ENCODE results near the gene FYN. TPM values are rescaled to one million over a fixed set of nuclear protein-coding genes. Genes with fewer than 3 reads are reported as not detected.

Gene FYN
- total RNA-seq, 1 experiment from 2014 or later: 37.8 TPM

DNA sequence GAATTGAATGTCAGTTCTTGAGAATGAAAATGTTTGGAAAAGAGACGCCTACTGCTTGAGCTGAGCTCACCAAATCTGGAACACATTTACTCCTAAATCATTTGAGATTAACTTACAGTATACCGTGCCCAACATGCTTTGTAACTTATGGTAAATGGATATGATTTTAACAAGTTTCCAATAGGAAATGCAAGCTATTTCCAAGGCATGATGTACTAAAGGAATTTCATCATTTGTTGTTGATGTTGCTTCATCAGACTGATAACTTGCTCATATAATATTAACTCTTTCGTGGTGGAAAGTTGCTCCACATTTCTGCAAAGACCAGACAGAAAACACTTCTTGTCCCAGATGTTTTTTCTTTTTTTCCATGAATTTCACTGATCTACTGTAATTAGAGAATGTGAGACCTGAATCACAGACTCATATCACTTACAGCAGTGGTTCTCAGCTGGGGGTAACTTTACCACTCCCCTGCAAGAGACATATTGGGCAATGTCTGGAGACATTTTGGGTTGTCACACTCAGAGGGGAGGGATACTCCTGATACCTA is 151.0 kb downstream of the FYN start:
- Mint-ChIP-seq H3K36me3 (ENCODE audit: insufficient read depth, unreplicated experiment) (no peaks in the 10 kb centered on the region), H3K9me3 (ENCODE audit: unreplicated experiment) (no peaks in the 10 kb centered on the region), H3K27ac (ENCODE audit: low read depth, unreplicated experiment) (no peak overlapping the region), H3K4me3 (ENCODE audit: unreplicated experiment) (no peak overlapping the region), H3K27me3 (ENCODE audit: insufficient read depth, unreplicated experiment) (no peaks in the 10 kb centered on the region), H3K4me1 (ENCODE audit: insufficient read depth, unreplicated experiment) (peaks cover 19% of the 10 kb centered on the region)
- DNase-seq (ENCODE audit: unreplicated experiment): peak; percentile 55
- no TSS peak for BruUV-seq (replicated peaks)
- intact Hi-C loops (cut with micrococcal nuclease): no loop called here
- TF ChIP-seq, protein P1, sequence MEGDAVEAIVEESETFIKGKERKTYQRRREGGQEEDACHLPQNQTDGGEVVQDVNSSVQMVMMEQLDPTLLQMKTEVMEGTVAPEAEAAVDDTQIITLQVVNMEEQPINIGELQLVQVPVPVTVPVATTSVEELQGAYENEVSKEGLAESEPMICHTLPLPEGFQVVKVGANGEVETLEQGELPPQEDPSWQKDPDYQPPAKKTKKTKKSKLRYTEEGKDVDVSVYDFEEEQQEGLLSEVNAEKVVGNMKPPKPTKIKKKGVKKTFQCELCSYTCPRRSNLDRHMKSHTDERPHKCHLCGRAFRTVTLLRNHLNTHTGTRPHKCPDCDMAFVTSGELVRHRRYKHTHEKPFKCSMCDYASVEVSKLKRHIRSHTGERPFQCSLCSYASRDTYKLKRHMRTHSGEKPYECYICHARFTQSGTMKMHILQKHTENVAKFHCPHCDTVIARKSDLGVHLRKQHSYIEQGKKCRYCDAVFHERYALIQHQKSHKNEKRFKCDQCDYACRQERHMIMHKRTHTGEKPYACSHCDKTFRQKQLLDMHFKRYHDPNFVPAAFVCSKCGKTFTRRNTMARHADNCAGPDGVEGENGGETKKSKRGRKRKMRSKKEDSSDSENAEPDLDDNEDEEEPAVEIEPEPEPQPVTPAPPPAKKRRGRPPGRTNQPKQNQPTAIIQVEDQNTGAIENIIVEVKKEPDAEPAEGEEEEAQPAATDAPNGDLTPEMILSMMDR (IDR thresholded peaks at IDR 0.05; ENCODE audit: unreplicated experiment): no peak
- ChIA-PET POLR2A (interaction anchor here (1.0 kb wide), 1 partner anchor 152 kb away, joined by 3 read pairs; no protein-coding TSS in a partner anchor), CTCF (interaction anchor here (0.6 to 4.3 kb wide), 12 partner anchors 12 to 456 kb away, joined by 3 to 27 read pairs (median 4); no protein-coding TSS in a partner anchor)

DNA sequence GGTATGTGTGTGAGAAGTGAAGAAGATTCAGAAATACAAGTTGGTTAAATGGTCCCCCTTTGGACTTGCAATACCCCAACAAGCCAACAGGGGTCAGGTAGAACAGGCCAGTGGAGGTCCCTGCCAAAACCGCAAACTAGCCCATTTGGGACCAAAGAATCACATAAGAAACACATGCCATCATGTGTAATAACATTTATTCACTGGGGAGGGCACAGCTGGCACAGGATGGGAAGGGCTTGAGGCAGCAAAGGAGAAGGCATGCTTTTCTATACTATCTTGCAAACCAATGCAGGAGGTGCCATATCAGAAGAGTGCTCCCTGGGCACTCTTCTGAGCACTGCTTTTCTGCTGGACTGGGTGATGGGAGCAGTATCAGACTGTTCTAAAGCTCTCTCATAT is 151.5 kb downstream of the FYN start:
- Mint-ChIP-seq H3K9me3 (ENCODE audit: unreplicated experiment) (no peaks in the 10 kb centered on the region), H3K4me1 (ENCODE audit: insufficient read depth, unreplicated experiment) (peaks cover 19% of the 10 kb centered on the region), H3K4me3 (ENCODE audit: unreplicated experiment) (no peak overlapping the region), H3K27me3 (ENCODE audit: insufficient read depth, unreplicated experiment) (no peaks in the 10 kb centered on the region), H3K36me3 (ENCODE audit: insufficient read depth, unreplicated experiment) (no peaks in the 10 kb centered on the region), H3K27ac (ENCODE audit: low read depth, unreplicated experiment) (no peak overlapping the region)
- BruUV-seq (replicated peaks): TSS peak; percentile 74
- peak; percentile 58 for DNase-seq (ENCODE audit: unreplicated experiment)
- ChIA-PET CTCF (interaction anchor here (0.5 to 4.3 kb wide), 12 partner anchors 12 to 457 kb away, joined by 3 to 27 read pairs (median 4); no protein-coding TSS in a partner anchor), POLR2A (interaction anchor here (1.0 kb wide), 1 partner anchor 152 kb away, joined by 3 read pairs; no protein-coding TSS in a partner anchor)
- intact Hi-C loops (cut with micrococcal nuclease): no loop called here
- TF ChIP-seq, protein P1 (IDR thresholded peaks at IDR 0.05; ENCODE audit: unreplicated experiment): peak; percentile 79

DNA sequence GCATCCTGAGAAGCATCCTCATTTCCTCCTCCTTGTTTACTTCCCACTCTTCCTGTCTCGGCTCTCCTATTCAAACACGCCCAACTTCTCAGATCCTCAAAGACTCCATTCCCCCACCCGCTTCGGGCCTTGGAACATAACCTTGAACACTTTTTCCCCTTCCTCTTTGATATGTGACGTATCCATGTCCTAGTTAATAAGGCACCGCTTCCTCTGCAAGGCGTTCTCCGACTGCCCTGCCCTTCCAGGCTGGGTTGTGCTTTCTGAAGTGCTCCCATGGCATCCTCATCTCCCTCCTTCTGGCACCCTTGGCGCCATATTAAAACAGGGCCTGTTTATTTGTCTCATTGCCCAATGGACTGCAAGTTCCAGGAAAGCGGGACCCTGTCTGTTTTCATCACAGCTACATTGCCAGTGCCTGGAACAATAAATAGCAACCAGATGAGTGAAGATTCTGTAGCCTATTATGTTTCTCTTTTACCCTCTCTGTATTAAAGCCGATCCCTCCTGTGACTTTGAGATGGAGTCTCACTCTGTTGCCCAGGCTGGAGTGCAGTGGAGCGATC is 152.2 kb downstream of the FYN start:
- no peaks in the 10 kb centered on the region for H3K36me3 Mint-ChIP-seq (ENCODE audit: insufficient read depth, unreplicated experiment)
- BruUV-seq (replicated peaks): no TSS peak
- H3K4me3 Mint-ChIP-seq (ENCODE audit: unreplicated experiment): no peak overlapping the region
- no peak for DNase-seq (ENCODE audit: unreplicated experiment)
- H3K27ac Mint-ChIP-seq (ENCODE audit: low read depth, unreplicated experiment): no peak overlapping the region
- H3K9me3 Mint-ChIP-seq (ENCODE audit: unreplicated experiment): no peaks in the 10 kb centered on the region
- no peaks in the 10 kb centered on the region for H3K27me3 Mint-ChIP-seq (ENCODE audit: insufficient read depth, unreplicated experiment)
- ChIA-PET CTCF (interaction anchor here (0.5 to 4.3 kb wide), 7 partner anchors 11 to 322 kb away, joined by 3 to 27 read pairs (median 6); no protein-coding TSS in a partner anchor), POLR2A (no interaction called here)
- intact Hi-C loops (cut with micrococcal nuclease): no loop called here
- TF ChIP-seq, protein P1 (IDR thresholded peaks at IDR 0.05; ENCODE audit: unreplicated experiment): no peak
- H3K4me1 Mint-ChIP-seq (ENCODE audit: insufficient read depth, unreplicated experiment): peaks cover 19% of the 10 kb centered on the region

DNA sequence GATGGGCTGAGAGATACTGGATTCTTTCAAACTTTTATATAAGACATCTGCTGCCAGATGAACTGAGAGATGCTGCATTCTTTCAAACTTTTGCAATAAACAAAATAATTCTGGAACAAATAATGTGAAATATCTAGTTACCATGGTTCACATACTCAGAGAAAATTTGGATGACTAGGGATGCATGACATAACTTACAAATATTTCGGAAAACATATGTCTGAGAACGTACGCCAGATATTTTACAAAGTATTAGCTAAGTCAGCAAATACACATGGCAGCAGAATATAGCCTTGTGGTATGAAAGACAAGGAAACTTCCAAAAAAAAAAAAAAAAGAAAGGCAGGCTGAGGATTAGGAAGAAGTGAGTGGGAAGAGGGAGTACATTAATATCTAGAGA is 154.3 kb downstream of the FYN start:
- BruUV-seq (replicated peaks): no TSS peak
- Mint-ChIP-seq H3K36me3 (ENCODE audit: insufficient read depth, unreplicated experiment) (no peaks in the 10 kb centered on the region), H3K27ac (ENCODE audit: low read depth, unreplicated experiment) (no peak overlapping the region), H3K27me3 (ENCODE audit: insufficient read depth, unreplicated experiment) (no peaks in the 10 kb centered on the region), H3K9me3 (ENCODE audit: unreplicated experiment) (no peaks in the 10 kb centered on the region), H3K4me3 (ENCODE audit: unreplicated experiment) (no peak overlapping the region), H3K4me1 (ENCODE audit: insufficient read depth, unreplicated experiment) (peaks cover 15% of the 10 kb centered on the region)
- POLR2A ChIA-PET: no interaction called here
- CTCF ChIA-PET: interaction anchor here (0.6 to 2.6 kb wide), 4 partner anchors 9 to 481 kb away, joined by 3 to 20 read pairs (median 4); no protein-coding TSS in a partner anchor
- intact Hi-C loops (cut with micrococcal nuclease): no loop called here
- TF ChIP-seq, protein P1 (IDR thresholded peaks at IDR 0.05; ENCODE audit: unreplicated experiment): no peak
- DNase-seq (ENCODE audit: unreplicated experiment): no peak
